GOT3 (cell line): ENCODE results near the gene PCDHGA2.
"Not testable (repeated sequence)": the region's sequence is repeated elsewhere in the genome, so short reads cannot be mapped to it uniquely, and the experiment has no call there.

ENCODE experiments used
- DNase-seq: peaks from one replicate; lab custom pipeline; 2025; ENCODE audit warnings: mixed read lengths; lab: John Stamatoyannopoulos, UW

PCDHGA2 gene

GRCh38 chr5:141346017-141346416 lies 7.5 kb downstream of the PCDHGA2 start:
- not testable (repeated sequence) for DNase-seq

DNA sequence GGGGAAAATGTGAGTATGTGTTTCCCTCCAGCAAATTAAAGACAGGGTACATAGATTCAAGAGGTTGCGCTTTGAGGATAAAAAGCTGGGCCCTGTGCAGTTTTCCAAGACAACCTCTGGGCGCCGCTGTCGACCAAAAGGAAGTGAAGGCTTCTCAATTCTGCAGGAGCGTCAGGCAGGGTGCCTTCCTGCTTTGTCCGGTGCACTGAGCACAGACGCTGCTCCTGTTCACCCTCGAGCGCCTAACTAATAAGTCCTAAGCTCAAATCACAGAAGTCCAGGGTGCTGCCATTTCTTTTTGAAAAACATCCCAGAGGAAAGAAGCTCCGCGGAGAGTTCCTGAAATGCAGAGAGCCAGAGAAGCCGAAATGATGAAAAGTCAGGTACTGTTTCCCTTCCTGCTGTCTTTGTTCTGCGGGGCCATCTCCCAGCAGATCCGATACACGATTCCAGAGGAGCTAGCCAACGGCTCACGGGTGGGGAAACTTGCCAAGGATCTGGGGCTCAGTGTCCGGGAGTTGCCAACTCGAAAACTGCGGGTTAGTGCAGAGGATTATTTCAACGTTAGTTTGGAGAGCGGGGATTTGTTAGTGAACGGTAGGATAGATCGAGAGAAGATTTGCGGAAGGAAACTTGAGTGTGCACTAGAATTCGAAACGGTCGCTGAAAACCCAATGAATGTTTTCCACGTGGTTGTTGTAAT lies 11.5 kb downstream of the PCDHGA2 start, which contains the start of gene PCDHGB1:
Gene PCDHGB1, plus strand, starts transcription at position 183 of the 703 bp plus-strand sequence. Its CDS starts 162 bp downstream, at position 345.
- DNase-seq, result no peak

DNA sequence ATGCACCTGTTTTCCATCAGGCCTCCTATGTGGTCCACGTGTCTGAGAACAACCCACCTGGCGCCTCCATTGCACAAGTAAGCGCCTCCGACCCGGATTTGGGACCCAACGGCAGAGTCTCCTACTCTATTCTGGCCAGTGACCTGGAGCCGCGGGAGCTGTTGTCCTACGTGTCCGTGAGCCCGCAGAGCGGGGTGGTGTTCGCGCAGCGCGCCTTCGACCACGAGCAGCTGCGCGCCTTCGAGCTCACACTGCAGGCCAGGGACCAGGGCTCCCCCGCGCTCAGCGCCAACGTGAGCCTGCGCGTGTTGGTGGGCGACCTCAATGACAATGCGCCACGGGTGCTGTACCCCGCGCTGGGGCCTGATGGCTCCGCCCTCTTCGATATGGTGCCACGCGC lies 13.0 kb downstream of the PCDHGA2 start:
- no peak for DNase-seq

GRCh38 chr5:141354900-141355469 lies 16.4 kb downstream of the PCDHGA2 start, which contains the start of gene PCDHGA4:
Gene PCDHGA4 (plus strand): TSS chr5:141355021. CDS start chr5:141355108, 87 bp downstream.
- DNase-seq, result no peak

DNA sequence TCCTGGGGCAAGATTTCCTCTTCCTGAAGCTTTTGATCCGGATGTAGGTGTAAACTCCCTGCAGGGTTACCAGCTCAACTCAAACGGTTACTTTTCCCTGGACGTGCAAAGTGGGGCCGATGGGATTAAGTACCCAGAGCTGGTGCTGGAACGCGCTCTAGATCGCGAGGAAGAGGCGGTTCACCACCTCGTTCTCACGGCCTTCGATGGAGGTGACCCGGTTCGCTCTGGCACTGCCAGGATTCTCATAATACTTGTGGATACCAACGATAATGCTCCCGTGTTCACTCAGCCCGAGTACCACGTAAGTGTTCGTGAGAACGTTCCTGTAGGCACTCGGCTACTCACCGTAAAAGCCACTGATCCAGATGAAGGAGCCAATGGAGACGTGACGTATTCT lies 17.1 kb downstream of the PCDHGA2 start:
- DNase-seq, result no peak

DNA sequence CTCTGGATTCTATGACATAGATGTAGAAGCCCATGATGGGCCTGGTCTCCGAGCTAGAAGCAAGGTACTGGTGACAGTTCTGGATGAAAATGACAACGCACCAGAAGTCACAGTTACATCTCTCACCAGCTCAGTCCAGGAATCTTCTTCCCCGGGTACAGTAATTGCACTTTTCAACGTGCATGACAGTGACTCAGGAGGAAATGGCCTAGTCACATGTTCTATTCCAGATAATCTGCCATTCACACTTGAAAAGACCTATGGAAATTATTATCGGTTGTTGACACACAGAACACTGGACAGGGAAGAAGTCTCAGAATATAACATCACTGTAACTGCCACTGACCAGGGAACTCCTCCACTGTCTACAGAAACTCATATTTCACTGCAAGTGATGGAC lies 17.6 kb downstream of the PCDHGA2 start:
- no peak for DNase-seq

DNA sequence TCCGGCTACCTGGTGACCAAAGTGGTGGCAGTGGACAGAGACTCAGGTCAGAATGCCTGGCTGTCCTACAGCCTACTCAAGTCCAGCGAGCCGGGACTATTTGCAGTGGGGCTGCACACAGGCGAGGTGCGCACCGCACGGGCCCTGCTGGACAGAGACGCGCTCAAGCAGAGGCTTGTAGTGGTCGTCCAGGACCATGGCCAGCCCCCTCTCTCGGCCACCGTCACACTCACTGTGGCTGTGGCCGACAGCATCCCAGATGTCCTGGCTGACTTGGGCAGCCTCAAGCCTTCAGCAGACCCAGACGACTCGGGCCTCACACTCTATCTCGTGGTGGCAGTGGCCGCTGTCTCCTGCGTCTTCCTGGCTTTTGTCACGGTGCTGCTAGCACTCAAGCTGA lies 18.4 kb downstream of the PCDHGA2 start:
- DNase-seq, result no peak

DNA sequence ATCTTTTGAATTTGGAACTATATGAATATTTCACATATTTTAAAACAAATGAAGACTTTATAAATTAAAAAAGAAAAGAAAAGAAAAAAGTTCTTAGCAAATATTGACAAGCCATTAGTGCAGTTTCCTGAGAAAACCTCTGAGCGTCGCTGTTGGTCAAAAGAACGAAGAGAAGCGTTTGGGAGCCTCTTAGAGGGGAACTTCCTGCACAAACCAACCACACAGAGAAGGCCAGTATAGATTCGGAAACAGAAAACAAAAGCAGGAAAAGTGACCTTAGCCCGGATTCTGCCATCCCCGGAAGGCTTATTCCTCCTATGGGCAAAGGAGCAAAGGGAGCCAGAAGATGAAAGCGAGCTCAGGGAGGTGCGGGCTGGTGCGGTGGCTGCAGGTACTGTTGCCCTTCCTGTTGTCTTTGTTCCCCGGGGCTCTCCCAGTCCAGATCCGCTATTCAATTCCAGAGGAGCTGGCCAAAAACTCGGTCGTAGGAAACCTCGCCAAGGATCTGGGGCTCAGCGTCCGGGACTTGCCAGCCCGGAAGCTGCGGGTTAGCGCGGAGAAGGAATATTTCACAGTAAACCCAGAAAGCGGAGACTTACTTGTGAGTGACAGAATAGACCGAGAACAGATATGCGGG lies 21.3 kb downstream of the PCDHGA2 start, which contains the start of gene PCDHGB2:
Gene PCDHGB2, plus strand, starts transcription at position 205 of the 637 bp plus-strand sequence. Its CDS starts 142 bp downstream, at position 347.
- DNase-seq, result no peak

GRCh38 chr5:141360685-141361084 lies 22.1 kb downstream of the PCDHGA2 start:
- DNase-seq, result no peak

- DNase-seq, result no peak
Measured at GRCh38 chr5:141362719-141363118, 24.2 kb downstream of the PCDHGA2 start.

GRCh38 chr5:141363952-141364660 lies 25.5 kb downstream of the PCDHGA2 start, which contains the start of gene PCDHGA5:
Gene PCDHGA5 (plus strand): TSS chr5:141364162. CDS start chr5:141364331, 169 bp downstream.
- DNase-seq, result no peak

DNA sequence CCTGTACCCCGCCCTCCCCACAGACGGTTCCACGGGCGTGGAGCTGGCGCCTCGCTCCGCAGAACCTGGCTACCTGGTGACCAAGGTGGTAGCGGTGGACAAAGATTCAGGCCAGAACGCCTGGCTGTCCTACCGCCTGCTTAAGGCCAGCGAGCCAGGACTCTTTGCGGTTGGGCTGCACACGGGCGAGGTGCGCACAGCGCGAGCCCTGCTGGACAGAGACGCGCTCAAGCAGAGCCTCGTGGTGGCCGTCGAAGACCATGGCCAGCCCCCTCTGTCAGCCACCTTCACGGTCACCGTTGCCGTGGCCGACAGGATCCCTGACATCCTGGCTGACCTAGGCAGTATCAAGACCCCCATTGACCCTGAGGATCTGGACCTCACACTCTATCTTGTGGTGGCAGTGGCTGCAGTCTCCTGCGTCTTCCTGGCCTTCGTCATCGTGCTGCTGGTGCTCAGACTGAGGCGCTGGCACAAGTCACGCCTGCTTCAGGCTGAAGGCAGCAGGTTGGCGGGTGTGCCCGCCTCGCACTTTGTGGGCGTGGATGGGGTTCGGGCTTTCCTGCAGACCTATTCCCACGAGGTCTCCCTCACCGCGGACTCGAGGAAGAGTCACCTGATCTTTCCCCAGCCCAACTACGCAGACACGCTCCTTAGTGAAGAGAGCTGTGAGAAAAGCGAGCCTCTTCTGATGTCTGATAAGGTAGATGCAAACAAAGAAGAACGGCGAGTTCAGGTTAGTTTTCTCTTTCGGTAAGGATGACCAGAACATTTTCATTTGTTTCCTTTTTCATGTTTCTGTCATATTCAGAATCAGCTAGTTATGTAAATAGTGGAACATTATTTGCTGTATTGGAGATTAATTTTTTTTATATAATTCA lies 27.7 kb downstream of the PCDHGA2 start:
- DNase-seq, result no peak

- no peak for DNase-seq
Measured at GRCh38 chr5:141369994-141370848, 31.7 kb downstream of the PCDHGA2 start, which contains the start of gene PCDHGB3. Gene PCDHGB3 (plus strand): TSS chr5:141370242. CDS start chr5:141370395, 153 bp downstream.

DNA sequence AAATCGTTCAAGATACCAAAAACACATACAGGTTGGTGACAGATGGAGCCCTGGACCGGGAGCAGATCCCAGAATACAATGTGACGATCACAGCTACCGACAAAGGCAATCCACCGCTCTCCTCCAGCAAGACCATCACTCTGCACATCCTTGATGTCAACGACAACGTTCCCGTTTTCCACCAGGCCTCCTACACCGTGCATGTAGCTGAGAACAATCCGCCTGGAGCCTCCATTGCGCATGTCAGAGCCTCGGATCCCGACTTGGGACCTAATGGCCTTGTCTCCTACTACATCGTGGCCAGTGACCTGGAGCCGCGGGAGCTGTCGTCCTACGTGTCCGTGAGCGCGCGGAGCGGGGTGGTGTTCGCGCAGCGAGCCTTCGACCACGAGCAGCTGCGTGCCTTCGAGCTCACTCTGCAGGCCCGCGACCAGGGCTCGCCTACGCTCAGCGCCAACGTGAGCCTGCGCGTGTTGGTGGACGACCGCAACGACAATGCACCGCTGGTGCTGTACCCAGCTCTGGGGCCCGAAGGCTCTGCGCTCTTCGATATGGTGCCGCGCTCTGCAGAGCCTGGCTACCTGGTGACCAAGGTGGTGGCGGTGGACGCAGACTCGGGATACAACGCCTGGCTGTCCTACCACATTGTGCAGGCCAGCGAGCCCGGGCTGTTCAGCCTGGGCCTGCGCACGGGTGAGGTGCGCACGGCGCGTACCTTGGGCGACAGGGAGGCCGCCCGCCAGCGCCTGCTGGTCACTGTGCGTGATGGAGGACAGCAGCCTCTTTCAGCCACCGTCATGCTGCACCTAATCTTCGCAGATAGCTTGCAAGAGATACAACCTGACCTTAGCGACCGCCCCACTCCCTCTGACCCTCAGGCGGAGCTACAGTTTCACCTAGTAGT lies 33.3 kb downstream of the PCDHGA2 start:
- DNase-seq, result no peak

DNA sequence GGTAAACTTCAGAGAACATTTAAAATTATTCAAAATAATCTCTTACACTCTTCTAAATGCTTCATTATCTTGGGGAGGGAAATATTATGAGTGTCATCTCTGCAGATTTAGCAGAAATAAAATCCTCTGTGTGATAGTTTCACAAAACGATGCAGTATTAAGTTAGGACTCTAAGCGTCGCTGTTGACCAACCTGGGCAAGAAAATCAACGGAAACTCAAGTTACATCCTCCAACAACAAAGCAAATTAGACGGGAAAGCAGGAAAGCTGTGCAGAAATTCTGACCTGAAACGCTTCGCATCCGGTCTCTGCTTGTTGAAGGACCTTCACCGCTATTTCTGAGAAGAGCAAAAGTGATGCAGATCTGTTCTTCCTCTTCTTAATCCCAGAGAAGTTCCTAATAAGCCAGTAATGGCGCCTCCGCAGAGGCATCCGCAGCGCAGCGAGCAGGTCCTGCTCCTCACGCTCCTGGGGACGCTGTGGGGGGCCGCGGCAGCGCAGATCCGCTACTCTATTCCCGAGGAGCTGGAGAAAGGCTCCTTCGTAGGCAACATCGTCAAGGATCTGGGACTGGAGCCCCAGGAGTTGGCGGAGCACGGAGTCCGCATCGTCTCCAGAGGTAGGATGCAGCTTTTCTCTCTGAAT lies 35.2 kb downstream of the PCDHGA2 start, which contains the start of gene PCDHGA6:
Gene PCDHGA6, plus strand, starts transcription at position 219 of the 645 bp plus-strand sequence. Its CDS starts 193 bp downstream, at position 412.
- no peak for DNase-seq

DNA sequence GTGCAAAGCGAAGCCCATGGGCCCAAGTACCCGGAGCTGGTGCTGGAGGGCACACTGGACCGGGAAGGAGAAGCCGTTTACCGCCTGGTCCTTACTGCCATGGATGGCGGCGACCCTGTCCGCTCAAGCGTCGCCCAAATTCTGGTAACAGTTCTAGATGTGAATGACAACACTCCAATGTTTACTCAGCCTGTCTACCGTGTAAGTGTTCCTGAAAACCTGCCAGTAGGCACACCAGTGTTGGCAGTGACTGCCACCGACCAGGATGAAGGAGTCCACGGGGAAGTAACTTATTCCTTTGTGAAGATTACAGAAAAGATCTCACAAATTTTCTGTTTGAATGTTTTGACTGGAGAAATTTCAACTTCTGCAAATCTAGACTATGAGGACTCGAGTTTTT lies 36.1 kb downstream of the PCDHGA2 start:
- DNase-seq, result no peak

GRCh38 chr5:141375444-141376155 lies 37.0 kb downstream of the PCDHGA2 start:
- not testable (repeated sequence) for DNase-seq
